Measurements from ENCODE around the gene C14orf132. TPM values are rescaled to one million over a fixed set of nuclear protein-coding genes. Genes with fewer than 3 reads are reported as not detected.

C14orf132 gene
- total RNA-seq, 4 donors from 2014 or later, result 1.2 to 6.2 (median 4.5) TPM

DNA sequence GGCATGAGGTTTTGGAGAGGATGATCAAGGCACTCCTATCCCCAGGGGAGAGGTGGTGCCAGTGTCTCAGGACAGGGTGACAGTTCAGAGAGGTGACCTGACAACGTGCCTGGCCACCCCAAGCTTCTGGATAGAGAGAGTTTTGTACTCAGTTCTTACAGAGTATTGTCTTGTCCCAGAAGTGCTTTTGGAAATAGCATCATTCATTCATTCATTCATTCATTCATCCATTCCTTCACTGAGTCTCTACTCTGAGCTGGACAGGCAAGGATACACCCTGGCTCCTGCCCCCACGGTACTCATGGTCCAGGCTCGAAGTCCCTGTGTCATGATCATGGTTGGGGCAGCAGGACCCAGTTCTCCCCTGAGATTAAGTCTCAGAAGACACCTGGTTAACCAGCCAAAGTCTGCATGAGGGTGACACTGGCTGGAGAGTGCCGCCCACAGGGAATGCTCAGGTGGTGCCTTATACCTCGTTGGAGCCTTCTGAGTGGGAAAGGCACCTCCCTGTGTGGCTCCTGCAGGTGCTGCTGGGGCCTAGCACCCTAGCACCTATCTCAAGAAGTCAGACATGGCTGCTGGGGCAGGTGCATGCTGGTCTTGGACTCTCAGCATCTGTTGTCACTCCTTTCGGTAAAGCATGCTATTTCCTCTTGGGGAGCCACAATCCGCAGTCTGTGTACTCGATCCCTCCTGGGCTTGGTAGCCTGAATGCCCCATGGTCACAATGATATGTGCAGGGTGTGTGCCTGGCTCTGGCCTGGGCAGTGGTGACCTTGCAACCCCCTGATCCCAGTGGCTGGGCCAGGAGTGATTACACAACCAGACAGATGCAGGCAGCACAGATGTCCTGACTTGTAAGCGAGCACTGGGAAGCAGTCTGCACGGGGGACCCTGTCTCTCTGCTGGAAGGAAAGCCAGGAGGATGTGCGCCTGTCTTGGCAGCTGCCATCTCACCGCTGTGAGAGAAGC, 57.8 kb downstream of the C14orf132 start:
- Histone ChIP-seq H3K27ac (no peak overlapping the region), H3K36me3 (no peaks in the 10 kb centered on the region), H3K4me3 (no peak overlapping the region), H3K9me3 (no peaks in the 10 kb centered on the region), H3K27me3 (no peaks in the 10 kb centered on the region), H3K4me1 (peaks cover 0 to 13% (median 0%) of the 10 kb centered on the region in 4 donors)
- TF ChIP-seq POLR2A (IDR thresholded peaks at IDR 0.05), result no peak
- TF ChIP-seq, protein P1, sequence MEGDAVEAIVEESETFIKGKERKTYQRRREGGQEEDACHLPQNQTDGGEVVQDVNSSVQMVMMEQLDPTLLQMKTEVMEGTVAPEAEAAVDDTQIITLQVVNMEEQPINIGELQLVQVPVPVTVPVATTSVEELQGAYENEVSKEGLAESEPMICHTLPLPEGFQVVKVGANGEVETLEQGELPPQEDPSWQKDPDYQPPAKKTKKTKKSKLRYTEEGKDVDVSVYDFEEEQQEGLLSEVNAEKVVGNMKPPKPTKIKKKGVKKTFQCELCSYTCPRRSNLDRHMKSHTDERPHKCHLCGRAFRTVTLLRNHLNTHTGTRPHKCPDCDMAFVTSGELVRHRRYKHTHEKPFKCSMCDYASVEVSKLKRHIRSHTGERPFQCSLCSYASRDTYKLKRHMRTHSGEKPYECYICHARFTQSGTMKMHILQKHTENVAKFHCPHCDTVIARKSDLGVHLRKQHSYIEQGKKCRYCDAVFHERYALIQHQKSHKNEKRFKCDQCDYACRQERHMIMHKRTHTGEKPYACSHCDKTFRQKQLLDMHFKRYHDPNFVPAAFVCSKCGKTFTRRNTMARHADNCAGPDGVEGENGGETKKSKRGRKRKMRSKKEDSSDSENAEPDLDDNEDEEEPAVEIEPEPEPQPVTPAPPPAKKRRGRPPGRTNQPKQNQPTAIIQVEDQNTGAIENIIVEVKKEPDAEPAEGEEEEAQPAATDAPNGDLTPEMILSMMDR (IDR thresholded peaks at IDR 0.05), result no peak
- peak in 2 of 3 donors; percentile 11 to 39 for DNase-seq

DNA sequence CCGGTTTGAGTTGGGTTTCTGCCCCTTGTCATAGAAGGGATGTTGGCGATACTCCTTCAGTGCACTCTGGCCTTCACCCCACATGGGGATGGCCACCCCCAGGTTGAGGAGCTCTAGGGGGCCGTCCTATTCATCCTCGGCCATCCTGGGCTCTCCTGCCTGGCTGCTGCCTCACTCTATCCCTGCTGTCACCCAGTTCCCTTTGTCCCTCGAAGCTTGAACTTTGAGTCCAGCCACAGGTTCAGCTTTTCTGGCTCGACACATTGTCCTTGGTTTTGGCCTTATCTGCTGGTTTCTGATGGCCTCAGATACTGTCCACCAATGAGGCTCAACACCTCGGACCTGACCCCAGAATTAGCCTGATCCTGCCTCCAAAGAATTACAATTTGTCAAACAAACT, 58.6 kb downstream of the C14orf132 start:
- H3K4me1 ChIP-seq, result peaks cover 0 to 13% (median 0%) of the 10 kb centered on the region in 4 donors
- no peaks in the 10 kb centered on the region for H3K9me3 ChIP-seq
- no peaks in the 10 kb centered on the region for H3K36me3 ChIP-seq
- H3K4me3 ChIP-seq, result no peak overlapping the region
- no peak overlapping the region for H3K27ac ChIP-seq
- no peaks in the 10 kb centered on the region for H3K27me3 ChIP-seq
- peak in 1 of 3 donors; percentile 18 for DNase-seq
- TF ChIP-seq POLR2A (IDR thresholded peaks at IDR 0.05), result no peak
- TF ChIP-seq, protein P1 (IDR thresholded peaks at IDR 0.05), result no peak

DNA sequence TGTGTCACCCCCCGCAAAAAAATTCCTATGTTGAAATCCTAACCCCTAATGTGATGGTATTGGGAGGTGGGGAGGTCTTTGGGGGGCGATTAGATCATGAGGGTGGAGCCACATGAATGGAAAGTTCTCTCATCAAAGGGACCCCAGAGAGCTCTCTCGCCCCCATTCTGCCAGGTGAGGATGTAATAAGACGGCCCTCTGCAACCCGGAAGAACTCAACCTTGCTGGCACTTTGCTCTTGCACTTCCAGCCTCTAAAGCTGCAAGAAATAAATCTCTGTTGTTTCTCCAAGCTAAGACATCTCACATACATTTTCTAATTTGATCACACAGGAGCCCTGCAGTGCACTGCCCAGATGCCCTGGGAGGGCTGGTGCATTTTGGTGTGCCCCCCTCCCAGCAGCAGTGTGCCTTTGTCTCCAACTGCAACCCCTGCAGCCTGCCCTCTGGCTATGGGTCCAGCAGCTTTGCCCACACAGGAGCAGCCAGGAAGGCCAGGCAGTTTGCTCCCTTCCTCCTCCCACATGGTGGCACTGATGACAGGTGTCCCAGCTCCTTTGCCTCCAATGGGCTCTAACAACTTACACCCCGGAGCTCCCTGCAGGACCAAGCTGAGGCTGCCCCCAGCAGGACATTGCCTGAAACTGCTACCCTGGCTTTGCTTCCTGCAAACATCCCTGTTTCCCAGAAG, 59.3 kb downstream of the C14orf132 start:
- no peak overlapping the region for H3K27ac ChIP-seq
- H3K4me1 ChIP-seq, result peaks cover 0 to 13% (median 0%) of the 10 kb centered on the region in 4 donors
- no peaks in the 10 kb centered on the region for H3K9me3 ChIP-seq
- DNase-seq, result peak in 2 of 3 donors; percentile 3 to 47
- no peaks in the 10 kb centered on the region for H3K27me3 ChIP-seq
- no peak overlapping the region for H3K4me3 ChIP-seq
- H3K36me3 ChIP-seq, result no peaks in the 10 kb centered on the region
- TF ChIP-seq, protein P1 (IDR thresholded peaks at IDR 0.05), result peak in 5 of 6 experiments; percentile 11 to 52 (median 49)
- no peak for TF ChIP-seq POLR2A (IDR thresholded peaks at IDR 0.05)

DNA sequence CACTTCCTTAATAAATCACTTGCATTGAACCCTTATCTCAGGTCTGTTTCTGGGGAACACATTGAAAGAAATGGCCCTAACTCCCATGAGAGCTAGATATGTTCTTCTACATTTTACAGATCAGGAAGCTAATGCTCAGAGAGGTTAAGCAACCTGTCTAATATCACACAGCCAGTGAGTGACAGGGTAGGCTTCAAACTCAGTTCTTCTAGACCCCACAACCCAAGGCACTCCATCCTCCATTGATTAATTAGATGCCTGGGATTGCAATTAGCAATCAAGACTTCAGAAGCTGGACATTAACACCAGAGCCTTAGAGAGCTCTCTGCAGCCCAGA, 59.8 kb downstream of the C14orf132 start:
- TF ChIP-seq, protein P1 (IDR thresholded peaks at IDR 0.05), result no peak
- no peak for TF ChIP-seq POLR2A (IDR thresholded peaks at IDR 0.05)
- H3K27me3 ChIP-seq, result no peaks in the 10 kb centered on the region
- H3K27ac ChIP-seq, result no peak overlapping the region
- DNase-seq, result no peak
- H3K4me1 ChIP-seq, result peaks cover 0 to 13% (median 0%) of the 10 kb centered on the region in 4 donors
- no peaks in the 10 kb centered on the region for H3K9me3 ChIP-seq
- no peaks in the 10 kb centered on the region for H3K36me3 ChIP-seq
- no peak overlapping the region for H3K4me3 ChIP-seq

DNA sequence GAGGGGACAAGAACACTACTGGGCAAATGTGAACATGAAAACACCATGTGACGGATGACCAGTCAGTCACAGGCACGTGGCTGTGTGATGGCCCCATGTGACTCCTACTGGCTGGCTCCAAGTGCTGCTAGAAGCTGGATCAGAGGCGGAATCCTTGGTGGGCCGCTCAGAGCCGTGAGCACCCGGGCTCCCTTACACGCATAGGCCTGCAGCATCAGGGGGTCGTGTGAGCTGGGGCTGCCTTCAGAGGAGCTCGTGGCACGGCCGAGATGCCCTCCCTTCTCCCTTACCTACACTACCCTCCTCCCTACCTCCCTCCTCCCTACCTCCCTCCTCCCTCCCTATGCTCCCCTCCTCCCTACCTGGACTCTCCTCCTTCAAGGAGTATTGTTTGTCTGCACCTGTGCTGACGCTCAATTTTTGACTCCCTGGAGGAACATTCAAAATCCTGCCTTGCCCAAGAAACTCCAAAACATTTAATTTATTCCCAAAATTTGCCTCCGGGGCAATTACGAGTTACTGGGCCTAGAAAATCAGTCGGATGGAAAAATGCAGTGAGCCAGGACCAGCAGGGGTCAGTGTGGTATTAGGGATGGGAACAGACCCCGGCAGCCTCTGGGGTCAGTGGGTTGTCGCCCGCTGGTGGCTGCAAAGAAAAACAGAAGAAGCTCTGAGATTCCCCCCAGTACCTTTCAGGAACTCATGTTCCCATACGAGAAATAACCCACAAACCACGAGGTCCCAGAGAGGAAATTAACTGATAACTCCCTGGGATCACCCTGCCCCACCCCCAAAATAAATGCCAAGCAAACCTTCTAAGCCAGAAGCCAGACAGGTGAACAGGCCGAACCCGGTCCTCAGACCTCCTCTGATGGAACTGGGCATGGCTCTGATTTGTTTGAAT, 61.3 kb downstream of the C14orf132 start:
- H3K9me3 ChIP-seq, result no peaks in the 10 kb centered on the region
- H3K27ac ChIP-seq, result no peak overlapping the region
- TF ChIP-seq, protein P1 (IDR thresholded peaks at IDR 0.05), result peak; percentile 26 to 94 (median 76)
- TF ChIP-seq POLR2A (IDR thresholded peaks at IDR 0.05), result no peak
- no peaks in the 10 kb centered on the region for H3K36me3 ChIP-seq
- H3K4me3 ChIP-seq, result no peak overlapping the region
- no peaks in the 10 kb centered on the region for H3K27me3 ChIP-seq
- peak; percentile 48 to 87 (median 80) for DNase-seq
- peaks cover 0 to 18% (median 0%) of the 10 kb centered on the region in 4 donors for H3K4me1 ChIP-seq

All from Peyer's patch (tissue), 4 donors.